SKM-1 (cell line): ENCODE measurements around the gene GPR183.
"Not testable (repeated sequence)": the region's sequence is repeated elsewhere in the genome, so short reads cannot be mapped to it uniquely, and the experiment has no call there.

ENCODE experiments used
- DNase-seq: peaks from one replicate; lab custom pipeline; 2025; ENCODE audit not compliant: unreplicated experiment; lab: John Stamatoyannopoulos, UW

GPR183 gene

GRCh38 chr13:99250982-99251825 lies 56.0 kb downstream of the GPR183 start:
- DNase-seq = no peak

GRCh38 chr13:99249606-99250005 lies 57.6 kb downstream of the GPR183 start:
- DNase-seq = not testable (repeated sequence)

DNA sequence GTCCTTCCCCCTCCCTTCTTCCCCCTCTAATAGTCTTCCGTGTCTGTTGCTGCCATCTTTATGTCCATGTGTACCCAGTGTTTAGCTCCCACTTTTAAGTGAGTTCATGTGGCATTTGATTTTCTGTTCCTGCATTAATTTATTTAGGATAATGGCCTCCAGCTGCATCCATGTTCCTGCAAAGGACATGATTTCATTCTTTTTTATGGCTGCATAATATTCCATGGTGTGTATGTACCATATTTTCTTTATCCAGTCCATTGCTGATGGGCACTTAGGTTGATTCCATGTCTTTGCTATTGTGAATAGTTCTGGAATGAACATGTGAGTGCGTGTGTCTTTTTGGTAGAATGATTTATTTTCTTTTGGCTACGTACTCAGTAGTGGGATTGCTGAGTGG lies 58.0 kb downstream of the GPR183 start:
- not testable (repeated sequence) for DNase-seq

DNA sequence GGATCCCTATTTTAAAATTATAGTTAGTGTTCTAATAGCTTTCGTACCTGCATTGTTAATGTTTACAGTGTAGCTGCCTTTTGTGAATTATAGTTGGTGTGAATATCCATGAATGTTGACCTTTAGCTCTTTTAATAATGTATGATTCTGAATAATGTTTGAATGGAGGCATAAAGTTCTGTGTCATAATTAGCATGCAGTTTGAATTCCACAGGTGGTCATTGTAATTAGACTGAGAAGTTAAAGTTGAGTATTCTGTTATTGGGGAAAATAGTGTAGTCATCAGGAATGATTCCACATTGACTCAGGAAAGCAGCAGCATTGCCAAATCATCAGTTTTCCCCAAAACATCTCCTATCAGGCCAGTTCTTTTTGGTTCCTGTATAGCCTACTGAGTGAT lies 61.1 kb downstream of the GPR183 start:
- DNase-seq = no peak
